ENCODE results near the gene MECP2.

The MECP2 gene

DNA sequence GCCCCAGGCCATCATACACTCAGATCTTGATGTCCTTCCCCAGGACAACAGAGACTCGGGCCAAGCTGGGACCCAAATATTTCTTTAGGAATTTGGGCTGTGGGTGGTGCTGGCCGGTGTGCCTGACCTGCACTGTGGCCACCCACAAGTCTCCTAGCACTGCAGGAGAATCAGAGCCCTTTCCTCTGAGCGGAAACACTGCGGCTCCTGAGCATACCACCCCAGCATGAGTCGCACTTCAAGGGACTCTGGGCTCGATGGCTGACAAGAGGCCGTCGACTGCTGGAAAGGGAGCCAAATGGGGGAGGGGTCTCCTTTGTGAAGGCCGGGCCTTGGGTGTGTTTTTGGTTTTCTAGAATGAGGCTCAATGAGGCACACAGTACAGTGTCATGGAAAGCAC lies 64.9 kb downstream of the MECP2 start:
- no peak for DNase-seq (ENCODE audit: low read depth)

DNA sequence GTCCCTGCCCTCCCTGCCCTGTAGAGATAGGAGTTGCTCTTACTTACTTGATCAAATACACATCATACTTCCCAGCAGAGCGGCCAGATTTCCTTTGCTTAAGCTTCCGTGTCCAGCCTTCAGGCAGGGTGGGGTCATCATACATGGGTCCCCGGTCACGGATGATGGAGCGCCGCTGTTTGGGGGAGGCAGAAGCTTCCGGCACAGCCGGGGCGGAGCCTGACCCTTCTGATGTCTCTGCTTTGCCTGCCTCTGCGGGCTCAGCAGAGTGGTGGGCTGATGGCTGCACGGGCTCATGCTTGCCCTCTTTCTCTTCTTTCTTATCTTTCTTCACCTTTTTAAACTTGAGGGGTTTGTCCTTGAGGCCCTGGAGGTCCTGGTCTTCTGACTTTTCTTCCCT lies 65.4 kb downstream of the MECP2 start:
- no peak for DNase-seq (ENCODE audit: low read depth)

DNA sequence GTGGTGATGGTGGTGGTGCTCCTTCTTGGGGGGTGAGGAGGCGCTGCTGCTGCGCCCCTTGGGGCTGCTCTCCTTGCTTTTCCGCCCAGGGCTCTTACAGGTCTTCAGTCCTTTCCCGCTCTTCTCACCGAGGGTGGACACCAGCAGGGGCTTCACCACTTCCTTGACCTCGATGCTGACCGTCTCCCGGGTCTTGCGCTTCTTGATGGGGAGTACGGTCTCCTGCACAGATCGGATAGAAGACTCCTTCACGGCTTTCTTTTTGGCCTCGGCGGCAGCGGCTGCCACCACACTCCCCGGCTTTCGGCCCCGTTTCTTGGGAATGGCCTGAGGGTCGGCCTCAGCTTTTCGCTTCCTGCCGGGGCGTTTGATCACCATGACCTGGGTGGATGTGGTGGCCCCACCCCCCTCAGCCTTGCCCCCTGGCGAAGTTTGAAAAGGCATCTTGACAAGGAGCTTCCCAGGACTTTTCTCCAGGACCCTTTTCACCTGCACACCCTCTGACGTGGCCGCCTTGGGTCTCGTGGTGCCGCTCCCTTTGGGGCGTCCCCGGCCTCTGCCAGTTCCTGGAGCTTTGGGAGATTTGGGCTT lies 66.7 kb downstream of the MECP2 start:
- no peak for DNase-seq (ENCODE audit: low read depth)

DNA sequence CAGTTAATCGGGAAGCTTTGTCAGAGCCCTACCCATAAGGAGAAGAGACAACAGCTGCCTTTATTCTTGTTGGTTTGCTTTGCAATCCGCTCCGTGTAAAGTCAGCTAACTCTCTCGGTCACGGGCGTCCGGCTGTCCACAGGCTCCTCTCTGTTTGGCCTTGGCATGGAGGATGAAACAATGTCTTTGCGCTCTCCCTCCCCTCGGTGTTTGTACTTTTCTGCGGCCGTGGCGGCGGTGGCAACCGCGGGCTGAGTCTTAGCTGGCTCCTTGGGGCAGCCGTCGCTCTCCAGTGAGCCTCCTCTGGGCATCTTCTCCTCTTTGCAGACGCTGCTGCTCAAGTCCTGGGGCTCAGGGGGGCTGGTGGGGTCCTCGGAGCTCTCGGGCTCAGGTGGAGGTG lies 67.3 kb downstream of the MECP2 start:
- no peak for DNase-seq (ENCODE audit: low read depth)

DNA sequence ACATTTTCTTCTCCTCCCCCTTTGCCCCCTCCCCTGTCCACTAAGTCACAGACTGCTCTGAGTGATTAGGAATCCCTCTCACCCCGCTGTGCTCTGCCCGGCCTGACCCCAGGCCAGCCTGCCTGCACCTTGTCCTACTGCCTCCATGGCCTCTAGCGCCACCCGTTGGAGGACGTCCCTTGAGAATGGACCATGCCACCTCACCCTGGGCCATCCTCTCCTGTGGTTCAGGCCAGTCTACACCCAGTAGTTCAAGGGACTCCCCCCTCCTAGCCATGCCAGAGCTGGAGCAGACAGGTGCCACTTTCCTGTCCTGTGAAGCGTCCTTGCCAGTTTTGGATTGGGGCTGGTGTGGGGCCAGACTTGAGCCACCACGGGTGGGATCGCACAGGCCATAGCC lies 68.1 kb downstream of the MECP2 start:
- no peak for DNase-seq (ENCODE audit: low read depth)

DNA sequence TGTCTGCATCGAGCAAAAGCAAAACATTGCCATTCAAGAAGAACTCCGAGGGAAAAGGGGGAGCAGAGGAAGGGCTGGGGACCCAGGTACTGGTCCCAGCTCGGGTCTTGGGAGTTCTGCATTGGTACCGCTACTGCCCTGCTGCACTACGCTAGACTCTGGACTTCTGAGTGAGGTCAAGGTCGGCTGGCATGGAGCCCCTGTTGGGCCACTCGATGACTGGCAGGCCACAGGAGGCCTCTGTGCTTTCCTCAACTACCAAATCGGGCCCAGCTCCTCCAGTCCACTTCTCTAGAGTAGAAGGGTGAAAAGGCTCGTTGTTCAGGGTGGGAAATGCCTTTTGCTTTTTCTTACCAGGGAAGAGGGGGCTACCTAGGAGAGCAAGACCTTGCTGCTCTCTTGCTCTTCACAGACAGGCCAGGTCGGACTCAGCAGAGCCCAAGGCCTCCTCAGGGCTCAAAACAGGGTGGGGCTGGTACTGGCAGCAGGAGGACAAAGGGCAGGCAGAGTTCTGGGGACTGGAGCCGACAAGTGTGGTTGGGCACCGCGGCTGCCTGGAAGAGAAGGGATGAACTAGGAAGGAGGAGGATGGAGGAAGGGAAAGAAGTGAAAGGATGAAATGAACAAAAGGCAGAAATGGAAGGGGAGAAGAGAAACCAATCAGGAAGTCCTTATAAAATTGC lies 68.9 kb downstream of the MECP2 start:
- no peak for DNase-seq (ENCODE audit: low read depth)

DNA sequence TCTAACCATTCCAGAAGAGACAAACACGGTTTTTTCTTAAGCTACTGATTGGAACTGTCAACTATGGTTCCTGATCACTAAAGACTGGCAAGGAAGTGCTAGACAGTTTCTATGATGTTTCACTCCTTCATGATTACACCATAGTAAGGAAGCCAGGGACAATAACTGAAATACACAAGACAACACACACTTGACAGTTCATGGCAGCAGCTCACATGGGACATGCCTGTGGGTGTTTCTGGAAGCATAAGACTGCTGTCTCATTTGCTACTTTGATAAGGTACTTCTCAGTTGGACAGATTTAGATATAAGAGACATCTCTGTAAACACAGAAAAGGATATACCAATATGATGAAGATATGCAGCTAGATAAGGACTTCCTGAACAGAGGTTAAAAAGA lies 69.5 kb downstream of the MECP2 start:
- no peak for DNase-seq (ENCODE audit: low read depth)

DNA sequence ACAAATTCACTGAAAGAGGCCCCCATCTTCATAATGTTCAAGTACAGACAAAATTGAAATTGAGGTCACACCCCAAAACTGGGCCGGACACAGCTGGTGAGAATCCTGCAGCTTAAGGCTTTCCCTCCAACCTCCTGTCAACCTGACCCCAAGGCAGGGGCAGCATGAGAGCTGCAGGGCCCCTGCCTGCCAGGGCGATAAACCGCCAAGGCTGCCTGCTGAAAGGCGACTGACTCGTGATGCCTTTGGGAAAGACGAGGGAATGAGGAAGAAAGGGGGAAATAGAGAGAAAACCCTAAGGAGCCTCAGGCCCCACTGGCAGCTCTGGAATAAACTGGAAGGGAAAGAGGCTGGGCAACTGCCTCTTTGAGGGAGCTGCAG lies 70.5 kb downstream of the MECP2 start:
- no peak for DNase-seq (ENCODE audit: low read depth)

DNA sequence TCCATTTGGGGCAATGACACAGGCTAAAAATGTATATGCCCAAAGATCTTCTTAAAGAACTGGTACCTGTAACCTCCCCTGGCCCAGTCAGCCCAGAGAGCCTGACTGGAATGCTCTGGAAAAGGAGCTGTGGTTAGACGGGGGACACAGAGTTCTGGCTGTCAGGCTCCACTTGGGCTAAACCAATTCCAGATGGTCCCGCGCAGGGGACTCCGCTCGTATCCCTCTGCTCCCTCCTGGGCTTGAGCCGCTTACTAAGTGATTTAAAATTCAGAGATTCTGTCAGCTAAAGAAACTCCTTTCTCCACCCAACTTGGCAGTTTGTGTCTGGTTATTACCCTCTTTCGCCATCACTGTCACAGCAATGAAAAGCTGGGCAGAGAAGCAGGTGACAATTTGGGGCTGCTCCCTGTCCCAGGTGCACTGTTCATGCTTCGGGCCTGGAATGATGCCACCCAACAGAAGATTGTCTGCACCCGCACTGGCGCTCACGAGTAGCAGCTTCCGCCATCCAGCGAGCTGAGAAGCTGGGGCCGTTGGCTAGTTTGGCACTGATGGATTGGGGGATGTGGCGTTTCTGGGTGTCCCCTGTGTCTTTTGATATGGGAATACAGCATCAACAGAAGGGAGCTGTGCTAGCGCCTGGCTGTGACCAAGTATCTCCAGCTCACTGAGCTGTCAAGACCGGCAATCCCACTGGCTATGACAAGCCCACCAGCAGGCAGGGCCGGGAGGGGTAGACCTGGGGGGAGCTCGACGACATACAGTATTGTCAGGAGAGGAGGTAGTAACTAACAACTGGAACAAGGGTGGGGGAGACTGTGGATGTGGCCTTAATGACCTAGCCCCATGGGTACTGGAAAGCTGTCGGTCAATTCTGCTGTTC lies 71.1 kb downstream of the MECP2 start:
- no peak for DNase-seq (ENCODE audit: low read depth)

DNA sequence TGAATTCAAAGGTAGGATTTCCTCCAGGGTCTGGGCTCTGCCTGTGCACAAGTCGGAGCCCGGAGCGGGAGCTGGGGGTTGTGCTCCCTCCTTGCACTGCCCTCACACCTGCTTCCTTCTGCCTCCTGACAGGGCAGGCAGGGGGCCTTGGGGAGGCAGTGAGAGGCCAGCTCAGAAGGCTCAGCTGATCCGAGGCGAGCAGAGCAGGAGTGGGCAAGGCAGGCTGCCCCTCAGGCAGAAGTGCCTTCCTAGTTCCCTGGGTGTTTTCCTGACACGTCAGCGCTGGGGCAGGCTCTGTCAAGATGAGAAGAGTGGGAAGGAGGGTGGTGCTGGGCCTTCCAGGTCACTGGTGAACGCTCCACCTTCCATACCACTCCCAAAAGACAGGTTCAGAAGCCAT lies 72.3 kb downstream of the MECP2 start:
- no peak for DNase-seq (ENCODE audit: low read depth)

DNA sequence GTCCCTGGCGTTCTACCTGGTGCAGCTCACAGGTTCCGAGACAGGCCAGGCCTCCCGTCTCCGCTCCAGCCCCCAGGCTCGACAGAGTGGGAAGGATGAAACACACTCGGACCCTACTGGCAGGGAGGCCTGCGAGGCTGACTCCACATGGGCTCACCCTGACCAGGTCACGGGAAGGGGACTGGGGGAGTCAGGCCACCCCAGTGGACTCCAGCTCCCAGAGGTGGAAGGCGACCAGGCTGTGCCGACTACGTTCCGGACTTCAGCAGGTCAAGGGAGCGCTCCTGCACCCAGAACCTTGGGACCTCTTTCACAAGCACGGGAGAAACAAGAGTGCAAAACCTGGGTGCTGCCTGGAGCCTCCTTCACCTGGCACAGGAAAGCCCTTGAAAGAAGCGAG lies 73.2 kb downstream of the MECP2 start:
- DNase-seq (ENCODE audit: low read depth): no peak

DNA sequence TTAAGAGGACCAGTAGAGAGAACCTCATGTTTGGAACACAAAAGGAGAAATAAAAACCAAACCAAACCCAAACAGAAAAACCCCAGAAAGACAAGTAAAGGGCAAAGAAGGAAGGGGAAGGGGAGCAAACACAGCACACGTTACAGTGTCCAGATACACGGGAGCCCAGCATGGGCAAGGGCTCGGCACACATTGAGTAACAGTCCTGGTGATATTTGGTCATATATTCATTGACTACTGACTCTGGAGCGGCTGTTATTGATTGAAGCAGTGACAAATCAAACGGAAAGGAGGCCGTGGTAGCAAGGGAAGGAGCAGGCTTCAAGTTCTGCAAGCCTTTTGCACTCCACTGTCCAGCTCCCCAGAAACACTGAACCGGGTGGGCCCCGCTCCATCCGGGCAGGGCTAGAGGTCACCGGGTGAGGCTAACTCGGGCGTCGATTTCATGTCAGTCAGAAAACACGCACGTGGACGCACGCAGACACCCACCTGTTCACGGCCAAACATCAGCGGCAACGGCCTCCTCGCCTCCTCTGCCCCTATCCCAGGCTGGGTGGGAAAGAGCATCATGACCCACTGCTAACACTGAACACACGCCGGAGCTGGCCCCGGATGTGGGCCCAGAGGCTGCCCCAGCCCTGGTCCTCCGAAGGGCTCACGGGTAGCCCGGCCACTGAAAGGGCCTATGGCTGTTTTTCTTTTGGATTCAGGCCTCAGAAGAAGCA lies 74.1 kb downstream of the MECP2 start:
- DNase-seq (ENCODE audit: low read depth): no peak

DNA sequence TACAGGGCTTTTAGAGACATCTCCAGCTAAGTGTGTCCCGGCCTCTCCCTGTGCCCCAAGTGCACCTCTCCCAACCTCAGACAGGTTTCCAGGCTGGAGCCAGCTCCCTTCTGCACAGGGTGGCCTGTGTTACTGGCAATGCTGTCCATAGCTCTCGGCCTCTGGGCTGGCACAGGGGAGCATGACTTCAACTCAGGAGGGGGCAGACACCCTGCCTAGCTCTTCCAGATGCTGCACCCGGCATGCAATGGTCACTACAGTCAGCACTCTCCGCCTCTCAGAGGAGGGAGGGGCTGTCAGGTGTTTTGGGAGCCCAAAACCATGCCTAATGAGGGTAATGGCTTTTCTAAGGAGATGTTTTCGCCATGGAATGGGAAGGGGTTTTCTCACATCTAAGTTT lies 75.4 kb downstream of the MECP2 start:
- no peak for DNase-seq (ENCODE audit: low read depth)

DNA sequence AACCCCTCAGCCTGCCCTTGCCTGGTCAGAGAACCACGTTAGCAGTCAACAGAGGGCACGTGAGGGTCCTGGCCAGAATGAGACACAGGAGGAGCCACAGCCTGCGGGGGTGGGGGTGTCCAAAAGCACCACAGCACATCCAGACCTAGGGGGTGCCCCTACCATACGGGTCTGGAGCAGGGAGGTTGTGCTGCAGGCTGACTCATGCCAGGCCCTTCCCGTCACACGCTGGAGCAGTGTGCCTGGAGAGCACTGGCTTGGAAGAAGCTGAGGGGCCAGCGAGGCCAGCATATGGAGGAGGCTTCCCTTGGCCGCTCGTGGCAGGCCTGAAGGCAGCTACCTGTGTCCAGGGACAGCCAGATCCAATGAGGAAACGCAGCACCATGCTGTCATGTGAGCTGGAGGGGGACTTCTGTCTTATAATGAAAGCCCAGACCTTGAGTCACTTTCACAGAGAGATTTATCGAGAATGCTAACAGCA lies 76.3 kb downstream of the MECP2 start:
- DNase-seq (ENCODE audit: low read depth): no peak

DNA sequence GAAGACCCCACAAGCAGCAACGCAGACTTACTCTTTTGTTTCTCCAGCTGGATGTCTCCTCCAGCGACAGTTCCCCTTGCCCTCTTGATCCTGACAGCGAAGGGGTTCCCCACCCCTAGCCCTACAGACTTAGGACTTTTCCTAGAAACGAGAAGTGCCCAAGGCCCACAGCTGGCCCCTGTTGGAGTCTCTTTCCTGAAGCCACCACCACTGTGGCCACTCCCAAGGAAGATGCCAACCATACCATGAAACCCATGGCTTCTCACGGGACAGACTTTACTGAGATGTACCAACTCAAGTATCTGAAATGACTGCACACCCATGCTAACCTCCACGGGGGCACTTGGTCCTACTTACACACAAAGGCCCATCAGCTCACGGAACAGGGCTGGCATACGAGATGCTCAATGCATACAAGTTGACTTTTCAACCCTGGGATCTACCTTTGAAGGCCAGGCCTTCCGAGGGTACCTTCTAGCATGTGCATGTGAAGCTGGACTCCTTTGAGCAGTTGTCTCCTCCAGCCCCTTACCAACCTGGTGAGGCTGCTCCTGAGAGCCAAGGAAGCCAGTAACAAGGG lies 76.9 kb downstream of the MECP2 start:
- no peak for DNase-seq (ENCODE audit: low read depth)

DNA sequence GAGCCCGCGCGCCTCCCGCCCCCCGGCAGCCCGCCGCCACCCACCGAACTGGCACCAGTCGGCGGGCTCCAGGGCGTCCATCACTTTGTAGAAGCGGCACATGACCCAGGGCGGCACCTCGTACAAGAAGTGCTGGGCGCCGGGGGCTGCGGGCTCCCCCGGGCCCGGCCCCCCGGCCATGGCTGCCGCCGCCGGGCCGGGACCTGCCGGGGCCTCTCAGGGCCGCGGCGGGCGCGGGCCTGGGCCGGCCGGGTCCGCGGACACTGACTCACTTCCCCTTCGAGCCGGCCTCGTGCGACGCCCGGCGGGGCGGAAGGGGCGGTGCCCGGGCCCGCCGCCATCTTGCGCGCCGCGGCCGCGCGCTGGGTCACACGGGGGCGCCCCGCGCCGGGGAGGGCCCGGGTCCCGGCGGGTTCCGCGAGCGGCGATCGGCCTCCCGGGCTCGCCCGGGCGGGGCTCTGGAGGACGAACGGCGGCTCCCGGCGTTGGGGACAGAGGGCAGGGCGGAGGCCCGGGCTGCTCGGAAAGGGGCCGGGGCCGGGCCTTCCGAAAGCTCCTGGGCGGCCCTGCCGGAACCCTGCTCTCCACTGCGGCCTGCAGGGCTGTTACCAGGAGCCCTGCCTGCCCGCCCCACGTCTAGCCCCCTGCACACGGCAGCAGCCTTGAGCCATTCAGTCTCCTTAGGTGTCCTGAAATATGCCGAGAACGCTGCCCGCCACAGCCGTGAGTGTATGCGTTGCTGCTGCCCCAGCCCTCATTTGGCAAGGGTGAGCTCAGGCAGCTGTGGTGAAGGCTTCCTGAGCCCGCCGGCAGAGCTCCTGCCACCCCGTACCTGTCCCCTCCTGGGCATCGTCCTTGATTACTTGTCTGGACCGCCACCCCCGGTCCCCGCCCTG lies 77.6 kb downstream of the MECP2 start, which contains the start of gene IRAK1:
Gene IRAK1, minus strand, starts transcription at position 270 of the 896 bp plus-strand sequence. Its CDS starts 90 bp downstream, at position 180.
- DNase-seq (ENCODE audit: low read depth): no peak

DNA sequence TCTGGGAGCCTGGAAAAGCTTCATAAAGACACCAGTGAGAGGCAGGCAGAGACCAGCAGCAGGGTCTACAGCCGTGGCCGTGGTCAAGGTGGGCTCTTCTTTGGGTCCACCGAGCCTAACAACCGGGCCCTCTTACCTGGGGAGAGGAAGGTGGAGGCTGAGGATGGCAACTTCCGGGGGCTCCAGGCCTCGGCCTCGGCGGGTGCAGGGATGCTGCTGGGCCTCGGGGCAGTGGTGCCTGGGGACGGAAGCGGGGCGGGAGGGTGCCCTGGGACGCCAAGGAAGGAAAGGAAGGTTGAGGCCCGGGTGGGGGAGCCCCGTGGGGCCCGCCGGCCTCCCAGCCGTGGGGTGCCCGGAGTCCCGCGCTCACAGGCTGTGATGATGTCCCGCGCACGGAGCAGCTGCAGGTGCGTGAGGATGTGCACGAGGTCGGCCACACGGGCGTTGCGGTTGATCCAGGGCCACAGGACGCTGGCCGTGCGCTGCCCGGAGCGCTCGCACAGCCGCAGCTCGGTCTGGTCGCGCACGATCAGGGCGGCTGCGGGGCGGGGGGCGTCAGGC lies 78.4 kb downstream of the MECP2 start:
- no peak for DNase-seq (ENCODE audit: low read depth)

DNA sequence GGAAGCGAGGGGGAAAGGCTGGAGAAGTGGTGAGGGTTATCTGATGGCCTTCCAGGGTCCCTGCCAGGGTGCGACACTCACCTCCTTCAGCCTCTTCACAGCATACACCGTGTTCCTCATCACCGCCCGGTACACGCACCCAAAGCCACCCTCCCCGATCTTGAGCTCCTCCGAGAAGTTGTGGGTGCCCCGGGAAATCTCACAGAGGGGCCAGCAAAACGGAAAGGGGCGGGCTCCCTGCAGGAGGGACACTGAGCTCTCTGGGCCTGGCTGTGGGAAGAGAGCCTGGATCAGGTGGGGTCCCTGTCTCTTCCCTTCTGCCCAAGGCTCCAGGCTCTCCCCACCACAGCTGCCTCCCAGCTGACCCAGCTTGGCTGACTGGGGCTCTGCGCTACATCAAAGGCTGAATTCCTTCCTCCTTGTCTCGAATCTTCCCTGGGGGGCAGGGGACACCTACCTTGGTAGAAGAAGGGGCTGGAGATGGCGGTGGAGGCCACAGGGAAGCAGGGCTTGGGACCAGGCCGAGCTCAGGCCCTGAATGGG lies 78.9 kb downstream of the MECP2 start:
- no peak for DNase-seq (ENCODE audit: low read depth)

DNA sequence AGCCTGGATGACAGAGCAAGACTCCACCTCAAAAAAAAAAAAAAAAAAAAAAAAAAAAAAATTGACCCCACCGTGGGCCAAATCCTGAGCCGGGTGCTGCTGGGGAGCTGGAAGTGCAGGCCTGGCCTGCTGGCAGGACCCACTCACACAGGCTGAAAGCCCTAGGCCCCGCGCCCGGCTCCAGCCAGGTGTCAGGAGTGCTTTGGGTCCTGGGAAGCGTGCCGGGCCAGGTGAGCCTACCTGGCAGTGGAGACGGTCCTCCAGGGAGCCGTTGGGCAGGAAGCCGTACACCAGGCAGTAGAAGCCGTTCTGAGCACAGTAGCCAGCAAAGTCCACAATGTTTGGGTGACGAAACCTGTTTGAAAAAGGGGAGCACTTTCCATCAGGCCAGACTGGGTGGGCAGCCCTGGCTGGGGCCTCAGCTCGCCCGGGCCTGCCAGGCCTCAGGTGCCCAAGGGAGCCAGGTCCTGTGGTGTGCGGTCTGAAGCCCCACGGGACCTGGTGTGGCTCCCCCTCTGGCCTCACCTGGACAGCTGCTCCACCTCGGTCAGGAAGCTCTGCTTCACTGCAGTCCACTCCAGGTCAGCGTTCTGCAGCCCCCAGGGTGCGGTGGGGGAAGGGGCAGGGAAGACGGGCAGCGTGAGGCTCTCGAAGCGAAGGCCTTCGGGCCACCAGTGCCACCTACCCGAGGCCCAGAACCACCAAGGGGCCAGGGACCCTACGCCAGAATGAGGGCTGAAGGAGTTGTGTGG lies 79.6 kb downstream of the MECP2 start:
- DNase-seq (ENCODE audit: low read depth): no peak

All from CMK (cell line).